ENCODE measurements around the gene CYYR1. TPM values are rescaled to one million over a fixed set of nuclear protein-coding genes. Genes with fewer than 3 reads are reported as not detected.

CYYR1 gene
- total and polyA plus RNA-seq, 4 donors: 1.9 to 3.4 (median 2.2) TPM

DNA sequence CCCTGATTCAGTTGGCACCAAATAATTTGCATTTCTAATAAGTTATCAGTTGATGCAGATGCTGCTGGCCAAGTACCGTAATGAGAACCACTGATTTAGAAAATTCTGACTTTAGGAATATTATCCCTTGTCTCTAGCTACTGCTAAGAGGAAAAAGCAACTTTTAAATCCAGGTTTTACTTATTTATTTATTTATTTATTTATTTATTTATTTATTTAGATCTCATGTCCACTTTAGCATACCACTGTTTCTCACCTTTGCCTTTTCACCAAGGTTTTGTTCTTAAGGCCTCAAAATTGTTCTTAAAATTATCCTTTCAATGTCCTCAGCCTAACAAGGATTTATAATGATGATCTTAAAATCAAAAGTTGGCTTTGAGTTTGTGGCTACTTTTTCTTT, 8.7 kb upstream of the CYYR1 start:
- no peaks in the 10 kb centered on the region for H3K27me3 ChIP-seq (ENCODE audit: control insufficient read depth in 4 of 4, insufficient read depth in 4 of 4, low read length in 3 of 4)
- H3K9me3 ChIP-seq (ENCODE audit: control insufficient read depth in 4 of 4, low read length in 3 of 4): no peaks in the 10 kb centered on the region
- DNase-seq (ENCODE audit: low spot score): no peak
- H3K27ac ChIP-seq (ENCODE audit: low read depth in 1 of 2, low read length in 2 of 2): no peak overlapping the region
- no peaks in the 10 kb centered on the region for H3K36me3 ChIP-seq (ENCODE audit: control insufficient read depth in 4 of 4, insufficient read depth in 3 of 4, low read depth in 1 of 4, low read length in 3 of 4)
- TF ChIP-seq RXRA (IDR thresholded peaks at IDR 0.05) (no peak), JUND (IDR thresholded peaks at IDR 0.05) (no peak), TAF1 (conservative IDR thresholded peaks at IDR 0.05) (no peak), SP1 (IDR thresholded peaks at IDR 0.05) (no peak), YY1 (IDR thresholded peaks at IDR 0.05) (no peak), HNF4G (IDR thresholded peaks at IDR 0.05) (no peak), NR2F2 (IDR thresholded peaks at IDR 0.05) (no peak), GABPA (IDR thresholded peaks at IDR 0.05 in 1 of 2, conservative IDR thresholded peaks at IDR 0.05 in 1 of 2) (no peak), HNF4A (conservative IDR thresholded peaks at IDR 0.05) (no peak), EGR1 (IDR thresholded peaks at IDR 0.05; ENCODE audit: low read depth in 2 of 2) (no peak), FOXA1 (IDR thresholded peaks at IDR 0.05) (no peak), RAD21 (IDR thresholded peaks at IDR 0.05) (no peak), FOXA2 (IDR thresholded peaks at IDR 0.05) (no peak)
- TF ChIP-seq, protein P1, sequence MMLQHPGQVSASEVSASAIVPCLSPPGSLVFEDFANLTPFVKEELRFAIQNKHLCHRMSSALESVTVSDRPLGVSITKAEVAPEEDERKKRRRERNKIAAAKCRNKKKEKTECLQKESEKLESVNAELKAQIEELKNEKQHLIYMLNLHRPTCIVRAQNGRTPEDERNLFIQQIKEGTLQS (IDR thresholded peaks at IDR 0.05): no peak
- TF ChIP-seq, protein P2, sequence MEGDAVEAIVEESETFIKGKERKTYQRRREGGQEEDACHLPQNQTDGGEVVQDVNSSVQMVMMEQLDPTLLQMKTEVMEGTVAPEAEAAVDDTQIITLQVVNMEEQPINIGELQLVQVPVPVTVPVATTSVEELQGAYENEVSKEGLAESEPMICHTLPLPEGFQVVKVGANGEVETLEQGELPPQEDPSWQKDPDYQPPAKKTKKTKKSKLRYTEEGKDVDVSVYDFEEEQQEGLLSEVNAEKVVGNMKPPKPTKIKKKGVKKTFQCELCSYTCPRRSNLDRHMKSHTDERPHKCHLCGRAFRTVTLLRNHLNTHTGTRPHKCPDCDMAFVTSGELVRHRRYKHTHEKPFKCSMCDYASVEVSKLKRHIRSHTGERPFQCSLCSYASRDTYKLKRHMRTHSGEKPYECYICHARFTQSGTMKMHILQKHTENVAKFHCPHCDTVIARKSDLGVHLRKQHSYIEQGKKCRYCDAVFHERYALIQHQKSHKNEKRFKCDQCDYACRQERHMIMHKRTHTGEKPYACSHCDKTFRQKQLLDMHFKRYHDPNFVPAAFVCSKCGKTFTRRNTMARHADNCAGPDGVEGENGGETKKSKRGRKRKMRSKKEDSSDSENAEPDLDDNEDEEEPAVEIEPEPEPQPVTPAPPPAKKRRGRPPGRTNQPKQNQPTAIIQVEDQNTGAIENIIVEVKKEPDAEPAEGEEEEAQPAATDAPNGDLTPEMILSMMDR (IDR thresholded peaks at IDR 0.05; ENCODE audit: low read depth, low read length, missing input control): no peak
- TF ChIP-seq, protein P3, sequence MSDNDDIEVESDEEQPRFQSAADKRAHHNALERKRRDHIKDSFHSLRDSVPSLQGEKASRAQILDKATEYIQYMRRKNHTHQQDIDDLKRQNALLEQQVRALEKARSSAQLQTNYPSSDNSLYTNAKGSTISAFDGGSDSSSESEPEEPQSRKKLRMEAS (IDR thresholded peaks at IDR 0.05): no peak
- TF ChIP-seq, protein P4, sequence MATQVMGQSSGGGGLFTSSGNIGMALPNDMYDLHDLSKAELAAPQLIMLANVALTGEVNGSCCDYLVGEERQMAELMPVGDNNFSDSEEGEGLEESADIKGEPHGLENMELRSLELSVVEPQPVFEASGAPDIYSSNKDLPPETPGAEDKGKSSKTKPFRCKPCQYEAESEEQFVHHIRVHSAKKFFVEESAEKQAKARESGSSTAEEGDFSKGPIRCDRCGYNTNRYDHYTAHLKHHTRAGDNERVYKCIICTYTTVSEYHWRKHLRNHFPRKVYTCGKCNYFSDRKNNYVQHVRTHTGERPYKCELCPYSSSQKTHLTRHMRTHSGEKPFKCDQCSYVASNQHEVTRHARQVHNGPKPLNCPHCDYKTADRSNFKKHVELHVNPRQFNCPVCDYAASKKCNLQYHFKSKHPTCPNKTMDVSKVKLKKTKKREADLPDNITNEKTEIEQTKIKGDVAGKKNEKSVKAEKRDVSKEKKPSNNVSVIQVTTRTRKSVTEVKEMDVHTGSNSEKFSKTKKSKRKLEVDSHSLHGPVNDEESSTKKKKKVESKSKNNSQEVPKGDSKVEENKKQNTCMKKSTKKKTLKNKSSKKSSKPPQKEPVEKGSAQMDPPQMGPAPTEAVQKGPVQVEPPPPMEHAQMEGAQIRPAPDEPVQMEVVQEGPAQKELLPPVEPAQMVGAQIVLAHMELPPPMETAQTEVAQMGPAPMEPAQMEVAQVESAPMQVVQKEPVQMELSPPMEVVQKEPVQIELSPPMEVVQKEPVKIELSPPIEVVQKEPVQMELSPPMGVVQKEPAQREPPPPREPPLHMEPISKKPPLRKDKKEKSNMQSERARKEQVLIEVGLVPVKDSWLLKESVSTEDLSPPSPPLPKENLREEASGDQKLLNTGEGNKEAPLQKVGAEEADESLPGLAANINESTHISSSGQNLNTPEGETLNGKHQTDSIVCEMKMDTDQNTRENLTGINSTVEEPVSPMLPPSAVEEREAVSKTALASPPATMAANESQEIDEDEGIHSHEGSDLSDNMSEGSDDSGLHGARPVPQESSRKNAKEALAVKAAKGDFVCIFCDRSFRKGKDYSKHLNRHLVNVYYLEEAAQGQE (IDR thresholded peaks at IDR 0.05): no peak
- TF ChIP-seq, protein P5, sequence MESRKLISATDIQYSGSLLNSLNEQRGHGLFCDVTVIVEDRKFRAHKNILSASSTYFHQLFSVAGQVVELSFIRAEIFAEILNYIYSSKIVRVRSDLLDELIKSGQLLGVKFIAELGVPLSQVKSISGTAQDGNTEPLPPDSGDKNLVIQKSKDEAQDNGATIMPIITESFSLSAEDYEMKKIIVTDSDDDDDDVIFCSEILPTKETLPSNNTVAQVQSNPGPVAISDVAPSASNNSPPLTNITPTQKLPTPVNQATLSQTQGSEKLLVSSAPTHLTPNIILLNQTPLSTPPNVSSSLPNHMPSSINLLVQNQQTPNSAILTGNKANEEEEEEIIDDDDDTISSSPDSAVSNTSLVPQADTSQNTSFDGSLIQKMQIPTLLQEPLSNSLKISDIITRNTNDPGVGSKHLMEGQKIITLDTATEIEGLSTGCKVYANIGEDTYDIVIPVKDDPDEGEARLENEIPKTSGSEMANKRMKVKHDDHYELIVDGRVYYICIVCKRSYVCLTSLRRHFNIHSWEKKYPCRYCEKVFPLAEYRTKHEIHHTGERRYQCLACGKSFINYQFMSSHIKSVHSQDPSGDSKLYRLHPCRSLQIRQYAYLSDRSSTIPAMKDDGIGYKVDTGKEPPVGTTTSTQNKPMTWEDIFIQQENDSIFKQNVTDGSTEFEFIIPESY (IDR thresholded peaks at IDR 0.05): no peak
- WGBS: 94% methylated on average over 1 of the region's 1 CpG
- H3K4me1 ChIP-seq (ENCODE audit: control insufficient read depth in 4 of 4, insufficient read depth in 4 of 4, low read length in 3 of 4): no peaks in the 10 kb centered on the region
- no peak overlapping the region for H3K4me3 ChIP-seq (ENCODE audit: low read depth in 1 of 3, low read length in 3 of 3)
- no peak overlapping the region for H3K9ac ChIP-seq (ENCODE audit: low read depth in 1 of 2, low read length in 2 of 2)

Measured in liver (tissue), 9 donors.